Retinal pigment epithelial cell (primary cell): ENCODE measurements around the gene PPM1L.

ENCODE experiments used
- DNase-seq: peaks from one replicate; pipeline ENCODE4 v3.0.0-alpha.2; 2010; ENCODE audit warnings: low read depth
- H3K4me3 ChIP-seq: 2 replicates; pipeline ENCODE4 v1.5.1; 2011; ENCODE audit warnings: mild to moderate bottlenecking, low read length, control low read depth, moderate library complexity
- CTCF ChIP-seq: conservative IDR thresholded peaks from 2 replicates; pipeline ENCODE4 v1.5.1; 2011; ENCODE audit warnings: low read depth, low read length, control low read depth, inconsistent platforms

Gene PPM1L

GRCh38 chr3:160916472-160916871, 160.4 kb downstream of the PPM1L start:
- TF ChIP-seq CTCF = no peak
- no peak overlapping the region for H3K4me3 ChIP-seq
- no peak for DNase-seq

- no peak overlapping the region for H3K4me3 ChIP-seq
- no peak for DNase-seq
- TF ChIP-seq CTCF = no peak
Observed at GRCh38 chr3:160919942-160920341, 163.9 kb downstream of the PPM1L start.

- DNase-seq = no peak
- TF ChIP-seq CTCF = peak; percentile 91
- H3K4me3 ChIP-seq = no peak overlapping the region
Observed at GRCh38 chr3:160921020-160921635, 165.1 kb downstream of the PPM1L start.

- no peak for DNase-seq
- TF ChIP-seq CTCF = no peak
- no peak overlapping the region for H3K4me3 ChIP-seq
Observed at GRCh38 chr3:160924776-160925175, 168.7 kb downstream of the PPM1L start.

- no peak for DNase-seq
- no peak for TF ChIP-seq CTCF
Observed at GRCh38 chr3:160927620-160928019, 171.6 kb downstream of the PPM1L start.

GRCh38 chr3:160928183-160928726, 172.2 kb downstream of the PPM1L start:
- H3K4me3 ChIP-seq = no peak overlapping the region
- no peak for DNase-seq
- TF ChIP-seq CTCF = no peak

More at GRCh38 chr3:160927620-160928019, 171.6 kb downstream of the PPM1L start:
- no peak overlapping the region for H3K4me3 ChIP-seq

GRCh38 chr3:160929595-160929994, 173.6 kb downstream of the PPM1L start:
- no peak overlapping the region for H3K4me3 ChIP-seq
- TF ChIP-seq CTCF = peak; percentile 43
- no peak for DNase-seq
